IPS-18c (cell line): Measurements from ENCODE around the gene RGS8.

ENCODE experiments used
- H3K4me3 ChIP-seq: 2 replicates; pipeline ENCODE4 v1.7.0; 2013; ENCODE audit warnings: low read depth, mild to moderate bottlenecking, low read length, moderate library complexity; ENCODE audit not compliant: insufficient read depth
- H3K9me3 ChIP-seq: one replicate; pipeline ENCODE4 v1.6.1; 2013; ENCODE audit warnings: mild to moderate bottlenecking, low read length, moderate library complexity; ENCODE audit not compliant: control insufficient read depth, insufficient read depth

Gene RGS8

DNA sequence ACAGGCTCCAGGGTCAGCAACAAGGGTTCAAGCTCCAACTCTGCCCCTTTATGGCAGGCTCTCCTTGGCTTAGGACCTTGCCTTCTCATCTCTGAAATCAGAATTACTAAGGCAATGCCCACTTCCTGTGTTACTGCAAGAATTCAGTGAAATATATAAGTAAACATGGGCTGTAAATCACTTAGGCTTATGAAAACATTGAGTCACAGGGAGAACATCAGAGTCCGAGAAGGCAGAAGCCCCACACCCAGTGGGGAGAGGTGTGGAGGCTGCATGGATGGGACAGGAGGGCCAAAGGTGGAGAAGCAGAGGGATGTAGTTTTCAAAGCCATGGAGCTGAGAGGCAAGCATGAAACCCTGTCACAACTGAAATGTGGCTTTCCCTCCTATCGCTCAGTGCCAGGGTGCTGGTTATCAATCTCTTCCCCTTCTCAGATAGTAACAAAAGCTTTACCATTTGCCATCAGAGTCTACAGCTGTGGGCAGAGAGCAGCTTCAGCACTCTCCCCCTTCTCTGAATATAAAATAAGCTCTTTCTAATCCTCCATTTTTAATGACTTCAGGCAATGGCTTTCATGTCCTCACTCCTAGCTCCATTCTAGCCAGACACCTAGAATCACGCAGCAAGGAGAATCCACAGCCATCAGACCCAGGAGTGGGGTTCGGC is 3.4 kb downstream of the RGS8 start:
- Histone ChIP-seq H3K4me3 (no peak overlapping the region), H3K9me3 (no peaks in the 10 kb centered on the region)

DNA sequence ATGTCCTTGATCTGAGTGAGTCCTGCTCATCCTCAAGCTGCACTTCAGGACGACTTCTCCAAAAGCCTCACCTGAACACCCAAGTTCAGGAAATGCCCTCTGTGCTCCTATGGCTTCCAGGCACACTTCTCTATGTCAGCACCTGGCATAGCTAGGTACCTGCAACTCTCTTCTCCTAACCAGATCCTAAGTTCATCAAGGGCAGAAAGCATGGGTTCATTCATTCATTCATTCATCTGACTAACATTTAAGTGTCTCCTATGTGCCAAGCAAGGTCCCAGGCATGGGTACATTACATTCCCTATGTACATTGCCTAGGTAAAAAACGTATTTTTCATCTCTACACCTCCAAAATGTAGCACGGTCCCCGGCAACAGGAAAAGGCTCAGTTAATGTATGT is 4.0 kb downstream of the RGS8 start:
- Histone ChIP-seq H3K4me3 (no peak overlapping the region), H3K9me3 (no peaks in the 10 kb centered on the region)

DNA sequence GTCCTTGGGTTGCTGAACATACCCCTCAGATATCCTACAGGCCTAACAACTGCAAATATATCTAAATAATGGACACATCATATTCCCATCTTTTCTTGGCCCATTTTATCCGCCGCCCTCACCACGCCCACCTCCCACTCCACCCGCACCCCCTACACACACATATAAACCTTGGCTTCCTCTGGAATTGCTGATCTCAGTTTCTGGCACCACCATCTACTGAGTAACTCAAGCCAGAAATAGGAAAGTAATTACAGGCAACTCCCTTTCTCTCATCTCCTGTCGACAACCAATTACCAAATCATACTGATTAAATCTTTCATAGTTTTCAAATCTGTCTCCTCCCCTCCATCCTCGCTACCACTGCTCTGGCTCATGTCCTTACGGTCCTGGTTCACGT is 4.7 kb downstream of the RGS8 start:
- no peaks in the 10 kb centered on the region for H3K9me3 ChIP-seq
- no peak overlapping the region for H3K4me3 ChIP-seq

DNA sequence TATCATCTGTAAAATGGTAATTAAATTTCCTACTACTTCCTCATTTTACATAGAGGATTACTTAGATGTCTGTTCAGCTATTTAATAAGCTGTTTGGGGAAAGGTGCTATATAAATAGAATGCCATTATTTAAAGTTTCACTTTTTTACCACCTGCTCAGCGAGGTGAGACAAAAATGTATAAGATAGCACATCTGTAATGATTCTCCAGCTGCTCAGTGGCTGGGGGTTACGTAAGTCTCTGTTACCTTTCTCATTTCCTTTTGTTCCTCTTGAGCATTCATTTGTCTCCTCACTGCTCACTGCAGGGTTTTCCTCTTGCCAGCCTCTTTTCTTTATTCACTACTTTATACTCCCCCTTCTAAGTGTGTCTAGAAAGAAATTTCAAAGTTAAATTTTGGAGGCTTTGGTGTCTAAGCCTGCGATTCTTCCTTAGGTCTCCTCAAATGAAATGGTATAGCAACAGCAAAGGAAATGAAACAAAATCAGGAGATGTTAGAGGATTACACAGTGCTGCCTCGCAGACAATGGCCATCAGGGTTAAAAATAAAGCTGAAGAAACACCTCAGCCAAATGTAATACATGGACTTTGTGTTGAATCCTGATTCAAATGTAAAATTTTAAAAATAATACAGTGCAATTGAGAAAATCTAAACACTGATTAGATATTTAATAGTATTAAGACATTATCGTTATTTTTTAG is 6.8 kb downstream of the RGS8 start:
- Histone ChIP-seq H3K9me3 (no peaks in the 10 kb centered on the region), H3K4me3 (no peak overlapping the region)

DNA sequence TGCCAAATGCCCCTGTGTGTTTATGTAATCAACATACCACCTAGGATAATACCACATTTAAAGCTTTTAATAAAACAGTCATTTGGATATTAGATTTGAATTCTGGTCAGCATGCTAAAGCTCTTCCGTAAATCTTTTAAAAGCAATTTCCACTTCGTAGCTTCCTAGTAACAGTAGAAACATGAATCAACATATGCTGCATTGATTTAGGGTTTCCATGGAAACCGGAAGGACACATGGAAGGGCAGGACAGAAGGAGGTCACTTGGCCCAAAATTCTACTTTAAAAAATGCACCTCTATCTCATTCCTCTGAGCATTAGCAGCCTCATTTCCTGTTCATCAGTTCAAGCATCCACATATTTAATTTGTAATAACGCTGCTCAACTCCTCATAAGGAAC is 8.1 kb downstream of the RGS8 start:
- H3K9me3 ChIP-seq: no peaks in the 10 kb centered on the region

DNA sequence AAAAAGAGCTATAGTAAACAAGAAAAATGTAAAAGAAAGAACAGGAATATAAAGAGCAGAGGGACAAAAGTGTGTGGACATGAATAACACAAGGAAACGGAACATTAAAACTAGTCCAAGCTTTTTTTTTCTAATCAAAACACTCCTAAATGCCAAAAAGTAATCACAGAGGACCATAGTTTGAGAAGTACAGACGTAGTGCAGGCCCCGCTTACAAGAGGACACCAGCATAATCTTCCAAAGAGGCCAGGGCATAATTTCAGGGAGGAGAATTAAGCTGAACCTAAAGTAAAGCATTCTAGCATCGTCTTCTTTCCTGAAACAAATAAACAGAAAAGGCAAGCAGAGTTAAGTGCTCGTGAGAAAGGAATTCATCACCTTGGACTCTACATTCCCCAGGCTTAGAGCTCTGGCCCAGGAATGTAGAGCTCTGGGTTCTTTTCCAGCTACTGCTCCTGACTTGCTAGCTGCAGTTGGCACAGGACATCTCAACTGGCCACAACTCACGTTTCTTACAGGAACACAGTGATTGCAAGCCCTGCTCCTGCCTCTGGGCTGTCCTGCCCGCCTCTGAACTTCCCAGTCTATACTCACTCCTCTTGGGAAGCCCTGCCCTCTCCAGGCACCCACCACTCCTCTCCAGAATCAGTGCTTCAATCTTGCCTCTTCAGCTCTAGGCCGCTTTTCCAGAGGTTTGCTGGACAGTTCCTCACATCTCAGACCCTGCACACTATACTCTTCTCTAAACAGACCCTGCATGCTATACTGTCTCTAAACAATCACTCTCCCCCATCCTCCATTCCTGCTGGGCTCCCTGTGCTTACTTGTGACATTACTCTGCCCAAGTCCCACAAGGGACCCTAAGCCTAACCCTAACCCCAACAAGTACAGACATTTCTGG is 9.8 kb downstream of the RGS8 start:
- H3K4me3 ChIP-seq: no peak overlapping the region

More for the DNA sequence above, 8.1 kb downstream of the RGS8 start:
- no peak overlapping the region for H3K4me3 ChIP-seq

DNA sequence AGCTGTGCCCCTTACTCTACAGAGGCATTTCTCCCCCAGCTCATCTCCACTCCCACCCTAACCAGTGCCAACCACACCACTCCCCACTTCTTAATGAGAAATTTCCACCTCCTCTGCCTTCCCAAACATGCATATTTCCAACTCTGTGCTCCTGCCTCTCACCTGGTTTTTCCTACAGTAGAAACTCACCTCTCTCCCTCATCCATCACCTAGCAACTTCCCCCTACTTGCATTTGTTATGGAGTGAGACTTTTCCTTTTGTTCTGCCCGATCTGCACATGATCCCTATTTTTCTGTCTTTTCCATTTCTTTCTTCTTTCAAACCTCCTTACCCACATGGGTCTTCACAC is 11.9 kb downstream of the RGS8 start:
- H3K4me3 ChIP-seq: no peak overlapping the region
- H3K9me3 ChIP-seq: no peaks in the 10 kb centered on the region

More for the DNA sequence above, 9.8 kb downstream of the RGS8 start:
- H3K9me3 ChIP-seq: no peaks in the 10 kb centered on the region

DNA sequence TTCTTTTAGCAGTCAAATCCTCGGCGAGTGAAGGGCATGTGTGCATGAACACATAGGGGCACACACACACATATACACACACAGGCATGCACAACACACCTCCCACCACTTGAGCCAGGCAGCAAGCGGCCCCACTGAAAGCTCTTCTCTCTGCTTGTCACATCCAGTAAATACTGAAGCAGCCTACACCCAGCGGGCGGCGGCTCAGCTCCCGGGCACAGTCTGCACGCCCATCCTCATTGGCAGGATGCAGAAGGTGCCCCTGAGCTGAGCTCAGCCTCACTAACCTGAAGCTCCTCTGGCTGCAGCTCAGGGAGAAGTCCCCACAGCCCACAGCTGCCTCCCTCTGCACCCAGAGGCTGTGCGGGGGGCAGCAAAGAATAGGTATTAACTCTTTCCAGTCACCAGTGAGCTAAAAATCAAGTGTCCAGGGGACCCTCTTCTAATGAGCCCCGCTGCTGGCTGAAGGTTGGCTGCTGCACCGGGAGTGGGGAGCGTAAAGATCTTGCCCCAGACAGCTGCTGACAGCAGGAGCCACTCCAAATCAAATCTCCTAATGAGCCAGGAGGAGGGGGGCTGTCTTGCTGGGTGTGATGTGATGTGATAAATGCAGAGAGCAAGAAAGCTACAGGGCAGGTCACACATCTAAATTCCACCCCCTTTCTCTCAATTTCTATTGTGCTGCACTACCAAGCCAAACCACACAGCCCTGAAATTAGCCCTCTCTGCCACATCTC is 12.5 kb downstream of the RGS8 start:
- Histone ChIP-seq H3K9me3 (no peaks in the 10 kb centered on the region), H3K4me3 (no peak overlapping the region)

DNA sequence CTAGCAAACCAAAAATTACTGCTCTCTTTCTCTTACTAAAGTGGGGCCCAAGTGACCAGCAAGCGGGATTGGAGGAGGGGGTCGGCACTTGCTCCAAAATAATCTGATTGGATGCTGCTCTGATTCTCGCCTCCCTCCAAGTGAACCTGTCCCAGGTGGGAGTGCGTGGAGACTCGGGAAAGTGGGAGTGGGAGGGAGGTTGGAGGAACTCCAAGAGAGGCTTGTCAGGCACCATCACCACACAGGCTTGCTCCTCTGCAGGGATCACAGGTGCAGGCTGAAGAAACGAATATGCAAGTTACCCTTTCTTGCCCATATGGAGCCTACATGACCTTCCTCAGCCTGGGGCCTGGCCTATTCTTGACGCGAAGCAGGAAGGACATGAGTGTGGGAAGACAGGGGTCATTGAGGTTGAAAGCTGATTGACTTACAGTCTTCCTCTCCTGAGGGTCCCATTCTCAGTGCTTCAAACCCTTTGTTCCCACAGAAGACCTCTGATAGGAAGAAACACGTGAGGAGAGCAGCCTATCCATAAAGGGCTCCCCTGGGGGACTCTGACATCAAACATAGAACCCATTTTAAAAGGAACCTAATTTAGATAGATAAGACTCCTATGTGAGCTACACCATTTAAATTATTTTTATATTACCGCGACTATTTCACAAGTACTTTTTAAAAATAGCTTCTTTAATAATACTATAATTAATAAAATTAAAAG is 14.2 kb downstream of the RGS8 start:
- H3K9me3 ChIP-seq: no peaks in the 10 kb centered on the region
- no peak overlapping the region for H3K4me3 ChIP-seq

DNA sequence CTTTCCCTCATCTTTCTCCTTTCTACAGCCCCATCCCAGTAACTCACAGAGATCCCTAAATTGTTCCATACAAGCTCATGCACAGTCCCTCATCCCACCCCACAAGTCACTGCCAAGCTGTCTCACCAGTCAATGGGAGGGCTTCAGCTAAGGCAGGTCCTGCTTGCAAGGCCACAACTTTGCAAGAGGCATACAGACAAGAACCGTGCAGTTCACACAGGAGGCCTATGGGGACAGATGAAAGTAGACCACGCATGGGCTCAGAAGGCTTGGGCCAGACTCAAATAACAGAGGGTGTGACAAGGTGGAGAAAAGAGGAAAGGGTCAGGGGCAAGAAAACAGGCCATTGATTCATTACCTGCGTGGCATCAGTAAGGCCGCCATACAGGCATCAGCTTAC is 15.1 kb downstream of the RGS8 start:
- H3K9me3 ChIP-seq: no peaks in the 10 kb centered on the region
- H3K4me3 ChIP-seq: no peak overlapping the region

DNA sequence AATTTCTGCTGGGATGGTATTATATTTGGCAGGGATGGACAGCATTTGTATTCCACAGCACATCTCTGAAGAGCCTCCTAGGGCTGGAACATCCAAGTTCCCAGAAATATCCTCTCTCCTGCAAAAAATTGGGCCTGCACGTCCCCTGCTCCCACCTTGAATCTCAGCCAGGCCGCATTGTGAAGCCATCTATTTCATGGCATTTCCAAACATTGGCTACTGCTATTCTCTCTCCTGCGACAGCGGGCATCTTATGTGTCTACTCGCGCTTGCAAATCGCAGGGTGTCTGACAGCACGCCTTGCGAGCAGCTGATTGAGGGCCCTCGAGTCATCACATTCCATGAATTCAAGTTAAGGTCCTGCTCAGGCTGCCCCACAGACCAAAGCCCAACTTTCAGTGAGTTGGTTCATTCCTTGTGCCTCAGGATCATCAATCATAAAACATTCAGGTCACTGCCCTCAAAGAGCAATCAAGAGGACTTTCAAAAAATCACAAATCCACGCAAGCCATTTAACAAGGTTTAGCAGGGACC is 15.8 kb downstream of the RGS8 start:
- Histone ChIP-seq H3K4me3 (no peak overlapping the region), H3K9me3 (no peaks in the 10 kb centered on the region)

DNA sequence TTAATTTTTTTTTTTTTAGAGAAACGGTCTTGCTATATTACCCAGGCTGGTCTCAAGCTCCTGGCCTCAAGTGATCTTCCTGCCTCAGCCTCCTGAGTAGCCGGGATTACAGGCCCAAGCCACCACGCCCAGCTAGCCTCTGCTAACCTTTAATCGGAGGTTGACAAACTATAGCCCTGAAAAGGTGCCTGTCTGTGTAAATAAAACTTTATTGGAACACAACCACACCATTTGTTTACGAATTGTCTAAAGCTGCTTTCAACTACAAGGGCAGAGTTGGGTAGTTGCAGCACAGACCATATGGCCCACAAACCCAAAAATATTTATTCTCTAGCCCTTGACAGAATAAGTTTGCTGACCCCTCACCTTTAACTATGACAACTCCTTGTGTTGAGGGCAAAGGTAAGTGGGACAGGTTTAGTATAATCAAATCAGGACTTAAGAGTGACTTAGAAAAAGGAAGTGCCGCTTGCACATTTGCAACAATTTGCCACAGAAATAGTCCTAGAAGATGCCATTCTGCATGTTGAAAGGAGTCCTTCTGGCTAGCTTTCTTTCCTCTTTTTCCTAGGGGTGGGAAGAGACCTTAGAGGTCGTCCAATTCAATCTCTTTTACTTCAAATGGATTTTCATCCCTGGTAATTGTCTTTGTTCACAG is 16.4 kb downstream of the RGS8 start:
- Histone ChIP-seq H3K9me3 (no peaks in the 10 kb centered on the region), H3K4me3 (no peak overlapping the region)

DNA sequence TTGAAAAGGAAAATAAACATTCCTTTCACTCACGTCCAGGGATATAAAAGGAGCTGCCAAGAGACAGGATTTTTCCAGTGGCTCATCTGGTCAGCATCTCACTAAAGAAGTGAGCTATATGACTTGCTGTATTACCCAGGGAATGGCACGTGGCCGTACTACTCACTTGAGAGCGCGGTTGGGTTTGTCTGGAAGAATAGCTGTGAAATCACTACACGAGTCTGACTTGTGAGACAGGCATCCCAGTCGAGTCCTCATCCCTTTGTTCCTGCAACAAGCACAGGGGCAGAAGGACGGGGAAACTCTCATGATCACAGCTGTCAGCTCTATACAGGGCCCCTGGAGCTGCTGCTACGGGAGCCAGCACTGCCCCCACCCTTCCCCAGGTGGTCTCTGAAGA is 17.7 kb downstream of the RGS8 start:
- no peaks in the 10 kb centered on the region for H3K9me3 ChIP-seq
- no peak overlapping the region for H3K4me3 ChIP-seq

DNA sequence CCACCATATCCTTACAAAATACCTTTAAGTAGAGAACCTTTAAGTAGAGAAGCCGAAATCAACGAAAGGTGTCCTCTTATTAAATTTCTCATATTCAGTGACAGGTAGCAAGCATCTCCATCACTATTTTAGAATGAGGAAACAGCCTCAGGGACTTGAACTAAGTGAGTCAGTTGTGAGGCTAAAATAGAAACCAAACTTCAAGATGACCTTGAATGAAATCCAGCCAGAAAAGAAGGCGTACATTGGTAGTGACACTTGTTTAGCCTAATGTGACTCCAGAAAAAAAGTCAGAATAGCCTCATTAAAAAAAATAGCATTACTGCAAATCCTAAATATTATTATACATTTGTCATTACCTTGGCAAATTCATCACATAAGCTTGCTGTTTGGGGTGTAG is 20.1 kb downstream of the RGS8 start:
- H3K4me3 ChIP-seq: no peak overlapping the region

DNA sequence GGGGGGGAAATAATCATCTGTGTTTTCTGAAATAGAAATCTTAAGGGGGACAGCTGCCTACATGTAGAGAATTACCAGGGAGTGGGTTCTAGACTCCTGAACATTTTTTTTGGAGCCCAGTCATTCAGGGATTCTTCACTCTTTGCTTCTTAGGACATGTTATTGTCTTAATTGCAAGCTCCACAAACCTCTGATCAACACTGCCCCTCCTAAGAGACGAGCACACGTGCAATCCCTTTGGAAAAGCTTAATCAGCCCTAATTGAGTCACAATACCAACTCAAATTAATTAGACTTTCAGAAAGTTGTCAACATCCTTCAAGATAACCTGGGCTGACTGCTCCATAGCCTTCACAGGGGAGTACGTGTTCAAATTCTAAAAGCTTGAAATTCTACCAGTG is 21.4 kb downstream of the RGS8 start:
- H3K9me3 ChIP-seq: no peaks in the 10 kb centered on the region
- no peak overlapping the region for H3K4me3 ChIP-seq

More for the DNA sequence above, 20.1 kb downstream of the RGS8 start:
- no peaks in the 10 kb centered on the region for H3K9me3 ChIP-seq
